GM12891 (cell line): ENCODE measurements around the gene GNB1L.

Experiments used
- DNase-seq: peaks from one replicate; pipeline ENCODE4 v3.0.0; 2011; ENCODE audit warnings: low spot score; ENCODE audit not compliant: insufficient read length
- FAIRE-seq: peaks from 2 replicates; lab custom pipeline; 2011; peaks lifted over from hg19 to GRCh38; lab: Jason Lieb, UNC
- PAX5 ChIP-seq: IDR thresholded peaks from 2 replicates; pipeline ENCODE4 v1.6.1; 2011; ENCODE audit warnings: low read length, moderate library complexity, mild to moderate bottlenecking; ENCODE audit not compliant: insufficient read depth, severe bottlenecking
- POLR2A ChIP-seq: IDR thresholded peaks from 2 replicates; pipeline ENCODE4 v1.6.1; 2011; ENCODE audit warnings: low read depth, low read length, control low read depth
- POLR2AphosphoS5 ChIP-seq: IDR thresholded peaks from 2 replicates; pipeline ENCODE4 v1.6.1; 2011; ENCODE audit warnings: low read depth, low read length, control low read depth
- POU2F2 ChIP-seq: IDR thresholded peaks from 2 replicates; pipeline ENCODE4 v1.6.1; 2011; ENCODE audit warnings: low read depth, mild to moderate bottlenecking, control low read depth, low read length, moderate library complexity
- SPI1 ChIP-seq: IDR thresholded peaks from 2 replicates; pipeline ENCODE4 v1.6.1; 2011; ENCODE audit warnings: low read depth, low read length, control low read depth
- TAF1 ChIP-seq: IDR thresholded peaks from 2 replicates; pipeline ENCODE4 v1.6.1; 2011; ENCODE audit warnings: low read depth, low read length, control low read depth

Gene GNB1L

DNA sequence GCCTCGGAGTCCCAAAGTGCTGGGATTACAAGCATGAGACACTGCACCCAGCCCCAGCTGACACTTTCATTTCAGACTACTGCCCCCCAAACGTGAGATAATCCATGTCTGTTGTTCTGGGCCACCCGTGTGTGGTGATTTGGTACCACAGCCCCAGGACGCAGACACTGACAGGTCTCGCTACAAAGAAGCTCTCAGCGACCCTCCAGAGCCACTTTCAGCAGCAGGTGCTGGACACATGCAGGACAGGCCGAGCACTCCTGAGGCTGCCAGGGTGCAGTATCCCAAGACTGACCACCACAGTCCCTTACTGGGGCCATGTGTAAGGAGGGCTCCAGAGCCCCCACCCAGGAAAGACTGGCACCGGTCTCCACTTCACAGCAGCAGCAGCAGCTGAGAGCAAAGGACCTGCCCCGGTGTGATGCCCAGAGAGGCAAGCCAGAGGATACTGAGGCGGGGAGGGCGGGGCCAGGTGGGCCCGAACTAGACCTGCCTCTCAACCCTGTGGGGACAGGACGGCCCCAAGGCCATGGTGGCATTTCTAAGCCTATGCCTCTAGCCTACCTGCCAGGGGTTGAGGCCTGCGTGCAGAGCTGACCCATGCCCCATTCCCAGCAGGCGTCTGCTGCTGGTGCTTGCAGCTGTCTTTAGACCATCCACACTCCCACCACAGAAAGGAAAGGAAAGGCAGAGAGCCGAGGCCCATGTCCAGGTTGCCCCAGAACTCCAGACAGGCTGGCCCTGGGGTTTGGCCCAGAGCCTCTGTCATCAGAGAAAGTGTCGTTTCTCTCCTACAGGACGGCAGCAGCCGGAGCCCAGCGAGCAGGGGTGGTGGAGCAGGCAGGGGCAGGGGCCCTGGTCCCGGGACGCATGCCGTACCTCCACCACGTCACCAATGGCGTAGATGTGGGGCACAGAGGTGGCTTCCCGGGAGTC, 28.0 kb upstream of the GNB1L start:
- TF ChIP-seq TAF1 (no peak), POU2F2 (no peak), SPI1 (no peak), POLR2AphosphoS5 (no peak), PAX5 (no peak), POLR2A (no peak)
- FAIRE-seq (no peak), DNase-seq (no peak)

DNA sequence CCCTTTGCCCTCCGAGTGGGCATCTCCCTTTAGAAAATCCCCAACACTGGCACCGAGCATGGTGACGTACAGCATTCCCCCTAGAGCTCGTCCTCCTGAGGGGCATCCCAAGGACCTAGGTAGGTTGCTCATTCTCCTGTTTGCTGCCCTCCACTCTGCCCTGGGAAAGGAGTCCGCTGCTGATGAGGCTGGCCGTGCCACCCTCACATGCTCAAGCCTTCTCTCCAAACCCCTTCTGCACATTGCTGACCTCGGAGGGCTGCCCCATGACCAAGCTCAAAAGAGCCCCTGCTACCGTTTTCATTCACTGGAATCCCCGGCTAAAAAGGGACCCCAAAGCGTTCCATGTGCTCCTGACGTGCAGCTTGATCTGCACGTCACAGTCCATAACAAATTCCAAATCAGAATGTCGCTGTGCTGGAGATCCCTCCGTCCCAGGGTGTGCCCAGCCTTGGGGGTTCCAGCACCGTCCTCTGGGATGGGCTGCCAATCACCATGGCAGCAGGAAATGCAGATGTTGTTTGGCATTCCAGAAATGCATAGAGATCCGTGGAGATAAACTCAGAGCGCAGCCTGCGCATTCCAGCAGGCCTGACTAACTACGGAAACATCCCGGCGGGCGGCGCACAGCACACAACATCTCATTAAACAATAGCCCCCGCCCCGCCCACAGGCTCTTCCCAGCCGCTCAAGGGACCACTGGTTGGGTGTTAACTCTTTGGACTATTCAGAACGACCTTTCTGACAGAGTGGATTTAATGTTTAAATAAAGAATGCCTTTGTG, 26.3 kb upstream of the GNB1L start:
- TF ChIP-seq TAF1 (no peak), POLR2A (no peak)
- no peak for FAIRE-seq
- DNase-seq: peak; percentile 15

DNA sequence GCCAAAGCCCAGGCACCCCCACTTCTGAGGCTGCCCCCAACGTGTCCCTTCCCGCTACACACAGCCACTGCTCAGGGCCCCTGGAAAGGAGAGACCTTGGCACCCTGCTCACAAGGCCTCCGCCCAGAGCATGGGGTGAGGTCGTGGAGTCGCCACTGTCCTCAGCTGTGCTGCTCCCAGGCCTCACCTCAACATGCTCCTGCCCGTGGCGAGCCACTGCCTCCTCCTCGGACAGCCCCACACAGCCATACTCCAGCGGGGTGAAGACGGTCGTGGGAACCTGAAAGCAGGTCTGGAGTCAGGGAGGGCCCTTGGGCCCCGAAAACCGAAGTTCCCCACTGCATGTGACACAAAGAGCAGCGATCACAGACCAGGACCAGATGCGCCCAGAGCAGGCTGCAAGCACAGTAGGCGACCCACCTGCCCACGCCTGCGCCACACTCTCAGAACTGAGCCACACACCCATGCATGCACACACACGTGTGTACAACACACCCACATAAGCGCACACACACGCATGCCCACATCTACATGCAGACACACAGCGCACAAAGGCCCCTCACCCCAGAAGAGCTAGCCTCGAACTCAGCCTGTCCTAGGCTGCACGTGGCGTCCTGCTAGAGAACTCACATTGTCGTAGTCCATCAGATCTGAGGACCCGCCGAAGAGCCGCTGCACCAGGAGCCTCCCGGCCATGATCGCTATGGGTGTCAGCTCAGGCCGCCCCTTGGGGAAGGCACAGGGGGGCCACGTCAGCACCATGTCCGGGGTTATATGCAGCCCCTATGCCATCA, 25.5 kb upstream of the GNB1L start:
- DNase-seq: peak; percentile 19
- TF ChIP-seq PAX5 (no peak), POU2F2 (no peak), SPI1 (no peak), POLR2AphosphoS5 (no peak), POLR2A (no peak), TAF1 (no peak)
- FAIRE-seq: no peak

DNA sequence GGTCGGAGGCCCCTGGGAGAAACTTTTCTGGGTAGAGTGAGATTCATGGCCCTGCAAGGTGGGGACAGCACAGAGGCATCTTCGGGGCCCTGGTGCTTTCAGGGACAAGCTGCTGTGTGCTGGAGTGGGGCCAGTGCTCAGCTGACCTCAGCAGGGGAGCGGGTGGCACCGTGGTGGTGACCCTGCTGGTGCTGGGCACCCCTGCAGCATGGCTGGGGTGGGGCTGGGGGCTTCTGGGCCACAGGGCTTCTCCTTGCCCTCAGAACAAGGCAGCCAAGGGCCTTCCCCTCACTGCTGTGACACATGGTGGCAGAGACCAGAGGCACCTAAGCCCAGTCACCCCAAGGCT, 24.9 kb upstream of the GNB1L start:
- DNase-seq (peak; percentile 14), FAIRE-seq (no peak)
- no peak for TF ChIP-seq POU2F2

DNA sequence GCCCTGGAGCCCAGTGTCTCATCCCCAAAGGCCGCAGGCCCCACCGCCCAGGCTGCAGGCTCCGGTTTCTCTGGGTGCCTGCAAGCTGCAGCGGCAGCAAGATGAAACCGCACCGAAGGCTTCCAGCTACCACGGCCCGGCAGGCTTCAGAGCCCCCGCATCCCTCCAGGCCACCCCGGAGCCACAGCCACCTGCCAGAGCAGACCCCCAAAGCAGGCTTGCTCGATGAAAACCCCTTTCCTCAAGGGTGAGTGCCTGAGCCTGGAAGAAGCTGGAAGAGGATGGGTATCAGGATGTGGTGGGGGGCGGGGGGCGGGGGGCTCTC, 24.5 kb upstream of the GNB1L start:
- no peak for TF ChIP-seq POU2F2
- TF ChIP-seq SPI1: no peak
- TF ChIP-seq TAF1: no peak
- no peak for TF ChIP-seq PAX5
- TF ChIP-seq POLR2A: no peak
- no peak for TF ChIP-seq POLR2AphosphoS5
- FAIRE-seq (no peak), DNase-seq (peak; percentile 10)

DNA sequence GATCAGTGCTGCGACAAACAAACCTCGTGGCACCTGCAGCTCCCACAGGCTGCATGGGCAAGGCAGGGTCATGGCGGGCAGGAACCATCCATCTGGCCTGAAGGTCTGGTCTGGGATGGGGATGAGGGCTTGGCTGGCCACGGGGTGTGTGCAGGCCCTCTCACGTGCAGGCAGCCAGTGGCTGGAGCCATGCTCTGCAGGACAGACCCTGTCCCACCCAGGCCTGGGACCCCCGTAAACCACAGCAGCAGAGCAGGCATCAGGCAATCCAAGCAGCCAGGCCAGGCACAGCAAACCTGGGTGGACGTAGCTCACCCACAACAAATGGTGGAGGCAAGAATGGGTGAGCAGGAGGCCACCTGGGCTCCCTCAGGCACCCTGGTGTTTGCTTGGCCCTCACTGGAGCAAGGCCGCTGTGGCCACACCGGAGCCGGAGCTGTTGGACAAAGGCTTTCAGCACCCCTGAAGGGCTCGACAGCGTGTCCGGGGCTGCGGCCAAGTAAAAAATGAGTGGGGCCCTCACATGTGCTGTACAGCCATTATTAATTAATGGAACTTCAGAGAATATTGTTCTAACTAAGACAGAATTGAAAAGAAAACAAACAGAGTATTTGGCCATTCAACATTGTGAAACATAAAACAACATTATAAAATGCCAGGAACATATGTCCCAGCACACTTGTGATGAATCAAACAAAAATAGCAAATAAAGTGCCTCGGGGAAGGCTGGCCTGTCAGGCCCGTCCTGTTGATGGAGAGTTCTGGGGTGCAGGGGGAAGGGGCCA, 24.0 kb upstream of the GNB1L start:
- DNase-seq: peak; percentile 5
- FAIRE-seq: no peak
- TF ChIP-seq SPI1: no peak
- no peak for TF ChIP-seq POU2F2
- TF ChIP-seq TAF1: no peak
- TF ChIP-seq POLR2AphosphoS5: no peak
- TF ChIP-seq PAX5: no peak
- TF ChIP-seq POLR2A: no peak

DNA sequence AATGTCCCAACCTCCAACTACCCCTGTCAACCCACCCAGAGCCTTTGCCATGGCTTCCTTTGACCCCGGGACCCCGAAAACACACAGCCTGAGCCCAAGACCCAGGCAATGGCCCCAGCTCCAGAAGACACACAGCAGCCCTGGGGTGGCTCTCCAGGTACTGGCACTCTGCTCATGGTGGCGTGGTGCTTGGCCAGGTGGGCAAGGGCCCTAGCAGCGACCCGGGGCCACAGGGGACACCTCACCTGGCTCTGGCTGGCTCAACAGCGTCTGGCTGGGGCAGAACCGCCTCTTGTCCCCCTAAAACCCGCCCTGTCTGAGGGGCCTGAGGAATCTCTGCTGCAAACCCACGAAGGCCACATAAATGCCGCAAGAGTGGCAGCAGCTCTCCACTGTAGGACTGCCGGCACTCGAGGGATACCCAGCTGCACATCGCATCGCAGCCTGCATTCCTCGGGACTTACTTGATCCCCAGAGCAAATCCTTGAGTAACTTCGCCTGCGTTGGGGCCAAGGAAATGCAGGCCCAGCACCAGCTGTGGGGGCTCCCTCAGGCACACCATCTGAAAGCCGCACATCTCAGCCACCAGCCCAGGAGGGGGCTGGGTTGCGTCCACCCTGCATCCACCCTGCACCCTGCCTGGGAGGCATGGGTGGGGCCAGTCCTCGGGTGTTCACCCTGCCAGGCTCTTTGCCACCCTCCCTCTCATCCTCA, 23.1 kb upstream of the GNB1L start:
- FAIRE-seq (no peak), DNase-seq (peak; percentile 8)
- TF ChIP-seq POU2F2 (no peak), SPI1 (no peak), PAX5 (no peak), POLR2AphosphoS5 (no peak), POLR2A (no peak), TAF1 (no peak)

DNA sequence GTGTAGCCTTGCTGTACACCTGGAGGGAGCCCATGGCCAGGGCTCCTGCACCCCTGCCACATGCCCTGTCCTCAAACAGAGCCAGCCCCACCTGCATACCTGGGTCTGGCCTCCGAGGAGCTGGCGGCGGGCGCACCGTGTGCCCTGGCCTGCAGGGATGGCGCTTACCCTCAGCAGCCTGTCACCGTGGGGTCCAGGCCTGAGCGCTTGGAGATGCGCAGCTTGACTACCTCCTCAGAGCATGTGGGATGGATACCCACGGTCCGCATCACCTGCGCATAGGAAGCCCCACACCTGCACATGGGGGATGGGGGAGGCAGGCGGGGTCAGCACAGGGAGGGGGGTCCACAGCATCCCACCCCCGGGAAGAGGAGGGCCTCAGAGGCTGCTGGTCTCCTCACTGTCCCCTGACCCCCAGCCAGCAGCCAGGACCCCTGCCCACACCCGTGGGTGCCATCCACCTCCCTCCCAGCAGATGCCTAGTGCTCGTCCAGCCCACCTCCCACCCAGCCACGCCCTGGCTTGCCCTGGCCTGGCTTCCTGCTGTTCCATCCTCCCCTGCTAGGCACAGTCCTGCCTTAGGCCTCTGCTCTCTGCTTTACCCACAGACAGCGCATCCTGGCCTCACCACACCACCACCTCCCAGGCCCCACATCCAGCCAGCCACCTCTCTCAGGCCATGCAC, 22.4 kb upstream of the GNB1L start:
- TF ChIP-seq SPI1 (no peak), POLR2AphosphoS5 (no peak), PAX5 (no peak), TAF1 (no peak), POU2F2 (no peak), POLR2A (no peak)
- FAIRE-seq (no peak), DNase-seq (peak; percentile 19)
